GM18505 (cell line): Measurements from ENCODE around the gene CMTM1.
"Not testable (repeated sequence)": the region's sequence is repeated elsewhere in the genome, so short reads cannot be mapped to it uniquely, and the experiment has no call there.

ENCODE experiments used
- ATAC-seq: cut with Tn5 transposase; IDR thresholded peaks from one replicate; pipeline ENCODE4 v1.9.1; 2021; ENCODE audit not compliant: unreplicated experiment
- POLR2A ChIP-seq: IDR thresholded peaks from 4 replicates; pipeline ENCODE4 v1.6.1; 2011; ENCODE audit warnings: borderline replicate concordance; ENCODE audit not compliant: insufficient read depth, insufficient read length; ENCODE audit errors: extremely low read depth

The CMTM1 gene

GRCh38 chr16:66610111-66610820 lies 44.0 kb downstream of the CMTM1 start:
- ATAC-seq, result no peak
- TF ChIP-seq POLR2A, result no peak

- ATAC-seq, result not testable (repeated sequence)
Observed at GRCh38 chr16:66611911-66612310, 45.7 kb downstream of the CMTM1 start.

- ATAC-seq, result no peak
- no peak for TF ChIP-seq POLR2A
Observed at GRCh38 chr16:66612422-66612821, 46.2 kb downstream of the CMTM1 start.

- ATAC-seq, result no peak
- TF ChIP-seq POLR2A, result no peak
Observed at GRCh38 chr16:66614161-66614802, 48.0 kb downstream of the CMTM1 start.

- ATAC-seq, result no peak
- TF ChIP-seq POLR2A, result no peak
Observed at GRCh38 chr16:66616169-66616568, 49.9 kb downstream of the CMTM1 start.

GRCh38 chr16:66616592-66616991 lies 50.4 kb downstream of the CMTM1 start:
- no peak for TF ChIP-seq POLR2A
- ATAC-seq, result no peak

GRCh38 chr16:66617010-66617434 lies 50.8 kb downstream of the CMTM1 start:
- ATAC-seq, result no peak
- TF ChIP-seq POLR2A, result no peak

- no peak for ATAC-seq
- TF ChIP-seq POLR2A, result no peak
Observed at GRCh38 chr16:66617728-66618127, 51.5 kb downstream of the CMTM1 start.

- ATAC-seq, result no peak
- no peak for TF ChIP-seq POLR2A
Observed at GRCh38 chr16:66618588-66619375, 52.5 kb downstream of the CMTM1 start.

- no peak for TF ChIP-seq POLR2A
- ATAC-seq, result no peak
Observed at GRCh38 chr16:66619534-66620428, 53.5 kb downstream of the CMTM1 start.

GRCh38 chr16:66620429-66620795 lies 54.2 kb downstream of the CMTM1 start:
- no peak for TF ChIP-seq POLR2A
- ATAC-seq, result no peak

GRCh38 chr16:66621973-66622372 lies 55.7 kb downstream of the CMTM1 start:
- TF ChIP-seq POLR2A, result no peak

GRCh38 chr16:66622863-66623262 lies 56.6 kb downstream of the CMTM1 start:
- TF ChIP-seq POLR2A, result no peak
- ATAC-seq, result no peak

More at GRCh38 chr16:66621973-66622372, 55.7 kb downstream of the CMTM1 start:
- no peak for ATAC-seq
